ENCODE measurements around the gene CDKL5.

DNA sequence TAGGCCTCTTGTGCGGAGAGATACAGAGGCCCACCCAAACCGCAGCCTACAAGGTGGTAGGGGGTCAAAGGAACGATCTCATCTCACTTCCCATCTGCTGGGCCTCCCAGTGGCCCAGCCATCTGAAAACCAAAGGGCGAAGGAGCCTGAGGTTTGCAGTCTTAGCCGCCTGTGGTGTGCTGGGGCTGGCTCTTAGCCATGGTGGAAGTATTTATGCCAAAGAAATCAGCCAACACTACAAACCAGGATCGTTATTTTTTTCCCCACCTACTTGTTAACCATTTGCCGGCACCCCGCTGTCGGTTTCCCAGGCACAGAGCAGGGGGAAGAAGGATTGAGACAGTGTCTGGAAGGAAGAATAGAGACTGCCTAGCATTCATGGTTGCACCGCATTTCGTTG is 30.9 kb upstream of the CDKL5 start:
- TF ChIP-seq POLR2AphosphoS5 (IDR thresholded peaks at IDR 0.05; ENCODE audit: borderline replicate concordance, low read depth, low read length) (no peak), EZH2 (IDR thresholded peaks at IDR 0.05) (no peak)

All from SK-N-MC (cell line).